ENCODE data around the gene PHKA1. TPM values are rescaled to one million over a fixed set of nuclear protein-coding genes. Genes with fewer than 3 reads are reported as not detected.
A peak's percentile ranks its signal among the peaks of the same experiment; 100 is the strongest.
"Not testable (repeated sequence)": the region's sequence is repeated elsewhere in the genome, so short reads cannot be mapped to it uniquely, and the experiment has no call there.

The PHKA1 gene
- total RNA-seq, 1 experiment from 2014 or later = 15.3 TPM

DNA sequence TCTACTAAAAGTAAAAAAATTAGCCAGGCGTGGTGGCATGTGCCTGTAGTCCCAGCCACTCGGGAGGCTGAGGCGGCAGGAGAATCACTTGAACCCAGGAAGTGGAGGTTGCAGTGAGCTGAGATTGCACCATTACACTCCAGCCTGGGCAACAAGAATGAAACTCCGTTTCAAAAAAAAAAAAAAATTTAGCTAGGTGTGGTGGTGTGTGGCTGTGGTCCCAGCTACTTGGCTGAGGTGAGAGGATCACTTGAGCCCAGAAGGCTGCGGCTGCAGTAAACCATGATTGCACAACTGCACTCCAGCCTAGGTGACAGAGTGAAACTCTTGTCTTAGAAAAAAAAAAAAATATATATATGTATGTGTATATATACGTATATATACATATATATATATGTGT is 161.7 kb downstream of the PHKA1 start:
- H3K9me2 ChIP-seq (ENCODE audit: insufficient read depth); BruUV-seq (replicated peaks); H2AFZ ChIP-seq (ENCODE audit: low read depth, low read length, poor library complexity, severe bottlenecking); H3K27ac ChIP-seq (ENCODE audit: low read depth, low read length); ATAC-seq; RAD21 ChIA-PET (ENCODE audit: low non-redundant PET in 1 of 2, low total read pairs in 2 of 2, uncharacterized antibody in 2 of 2, unreplicated experiment in 2 of 2); H4K20me1 ChIP-seq (ENCODE audit: insufficient read depth); H3K36me3 ChIP-seq (ENCODE audit: control insufficient read depth in 1 of 2, insufficient read depth in 2 of 2, low read length in 2 of 2); DNase-seq (ENCODE audit: low read depth, low spot score); CTCF ChIA-PET; H3K4me2 ChIP-seq (ENCODE audit: low read length); H3K4me3 ChIP-seq (replicated peaks in 1 of 2; ENCODE audit: low read depth in 1 of 2, low read length in 2 of 2); H3K9ac ChIP-seq (ENCODE audit: low read length); POLR2A ChIA-PET; H3K9me3 ChIP-seq (ENCODE audit: control insufficient read depth in 1 of 2, insufficient read depth in 1 of 2, low read depth in 1 of 2, low read length in 2 of 2); intact Hi-C loops (cut with micrococcal nuclease); H3K27me3 ChIP-seq (ENCODE audit: insufficient read depth, low read length): not testable (repeated sequence)
- H3K79me2 ChIP-seq (ENCODE audit: insufficient read depth, low read length) = peaks cover 11% of the 10 kb centered on the region
- peaks cover 12 to 15% of the 10 kb centered on the region in 2 experiments; a peak in 3 of 4 replicates for H3K4me1 ChIP-seq (ENCODE audit: control insufficient read depth in 1 of 2, insufficient read depth in 2 of 2, low read length in 2 of 2)

DNA sequence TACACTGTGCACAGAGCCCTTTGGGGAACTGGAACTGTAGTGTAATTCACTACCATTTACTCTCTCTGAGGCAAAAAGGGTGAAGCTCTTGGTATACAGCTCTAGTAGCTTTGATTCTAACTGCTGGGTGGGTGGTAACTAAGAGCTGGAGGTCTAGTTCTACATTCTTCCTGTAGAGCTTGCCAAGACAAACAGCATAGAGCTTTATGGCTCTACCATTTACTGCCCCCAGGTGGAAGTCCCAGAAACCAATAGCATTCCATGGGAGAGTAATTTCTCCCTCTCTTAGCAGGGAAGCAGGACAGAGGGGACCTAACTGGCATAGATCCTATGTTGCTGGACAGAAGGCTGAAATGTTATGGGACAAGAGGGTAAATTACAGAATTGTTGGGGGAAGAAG is 168.1 kb downstream of the PHKA1 start:
- H3K4me2 ChIP-seq (ENCODE audit: low read length) = no peak overlapping the region
- H4K20me1 ChIP-seq (ENCODE audit: insufficient read depth) = no peaks in the 10 kb centered on the region
- H3K4me1 ChIP-seq (ENCODE audit: control insufficient read depth in 1 of 2, insufficient read depth in 2 of 2, low read length in 2 of 2) = no peaks in the 10 kb centered on the region
- intact Hi-C loops (cut with micrococcal nuclease) = loop anchor here (10.0 kb wide), 1 partner anchor 241 kb away; the partner anchor contains the start of gene CITED1
- no peaks in the 10 kb centered on the region for H3K27me3 ChIP-seq (ENCODE audit: insufficient read depth, low read length)
- H2AFZ ChIP-seq (ENCODE audit: low read depth, low read length, poor library complexity, severe bottlenecking) = no peak overlapping the region
- POLR2A ChIA-PET = no interaction called here
- CTCF ChIA-PET = interaction anchor here (0.7 to 0.9 kb wide), 3 partner anchors 10 to 300 kb away, joined by 3 read pairs; no protein-coding TSS in a partner anchor
- BruUV-seq (replicated peaks) = no TSS peak
- peak; percentile 53; the same call in 1 of the 2 replicates for ATAC-seq
- no peaks in the 10 kb centered on the region for H3K36me3 ChIP-seq (ENCODE audit: control insufficient read depth in 1 of 2, insufficient read depth in 2 of 2, low read length in 2 of 2)
- H3K79me2 ChIP-seq (ENCODE audit: insufficient read depth, low read length) = no peaks in the 10 kb centered on the region
- RAD21 ChIA-PET (ENCODE audit: low non-redundant PET in 1 of 2, low total read pairs in 2 of 2, uncharacterized antibody in 2 of 2, unreplicated experiment in 2 of 2) = no interaction called here
- no peak overlapping the region for H3K4me3 ChIP-seq (replicated peaks in 1 of 2; ENCODE audit: low read depth in 1 of 2, low read length in 2 of 2)
- TF ChIP-seq SP1 (IDR thresholded peaks at IDR 0.05; ENCODE audit: low read depth) (no peak), RAD21 (IDR thresholded peaks at IDR 0.05; ENCODE audit: low read depth) (peak; percentile 38), CEBPB (IDR thresholded peaks at IDR 0.05; ENCODE audit: low read depth) (no peak)
- TF ChIP-seq, protein P1, sequence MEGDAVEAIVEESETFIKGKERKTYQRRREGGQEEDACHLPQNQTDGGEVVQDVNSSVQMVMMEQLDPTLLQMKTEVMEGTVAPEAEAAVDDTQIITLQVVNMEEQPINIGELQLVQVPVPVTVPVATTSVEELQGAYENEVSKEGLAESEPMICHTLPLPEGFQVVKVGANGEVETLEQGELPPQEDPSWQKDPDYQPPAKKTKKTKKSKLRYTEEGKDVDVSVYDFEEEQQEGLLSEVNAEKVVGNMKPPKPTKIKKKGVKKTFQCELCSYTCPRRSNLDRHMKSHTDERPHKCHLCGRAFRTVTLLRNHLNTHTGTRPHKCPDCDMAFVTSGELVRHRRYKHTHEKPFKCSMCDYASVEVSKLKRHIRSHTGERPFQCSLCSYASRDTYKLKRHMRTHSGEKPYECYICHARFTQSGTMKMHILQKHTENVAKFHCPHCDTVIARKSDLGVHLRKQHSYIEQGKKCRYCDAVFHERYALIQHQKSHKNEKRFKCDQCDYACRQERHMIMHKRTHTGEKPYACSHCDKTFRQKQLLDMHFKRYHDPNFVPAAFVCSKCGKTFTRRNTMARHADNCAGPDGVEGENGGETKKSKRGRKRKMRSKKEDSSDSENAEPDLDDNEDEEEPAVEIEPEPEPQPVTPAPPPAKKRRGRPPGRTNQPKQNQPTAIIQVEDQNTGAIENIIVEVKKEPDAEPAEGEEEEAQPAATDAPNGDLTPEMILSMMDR (IDR thresholded peaks at IDR 0.05 in 2 of 3, conservative IDR thresholded peaks at IDR 0.05 in 1 of 3; ENCODE audit: borderline replicate concordance in 1 of 3, insufficient read depth in 1 of 3, low read depth in 2 of 3, low read length in 2 of 3) = 0 out of 6 replicates have a peak, but pooled peaks of 2 of the 3 experiments have one; percentile 7 to 10
- TF ChIP-seq, protein P2, sequence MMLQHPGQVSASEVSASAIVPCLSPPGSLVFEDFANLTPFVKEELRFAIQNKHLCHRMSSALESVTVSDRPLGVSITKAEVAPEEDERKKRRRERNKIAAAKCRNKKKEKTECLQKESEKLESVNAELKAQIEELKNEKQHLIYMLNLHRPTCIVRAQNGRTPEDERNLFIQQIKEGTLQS (IDR thresholded peaks at IDR 0.05) = no peak
- H3K9me3 ChIP-seq (ENCODE audit: control insufficient read depth in 1 of 2, insufficient read depth in 1 of 2, low read depth in 1 of 2, low read length in 2 of 2) = no peaks in the 10 kb centered on the region
- H3K9me2 ChIP-seq (ENCODE audit: insufficient read depth) = no peaks in the 10 kb centered on the region
- DNase-seq (ENCODE audit: low read depth, low spot score) = no peak
- H3K27ac ChIP-seq (ENCODE audit: low read depth, low read length) = no peak overlapping the region
- no peak overlapping the region for H3K9ac ChIP-seq (ENCODE audit: low read length)
